GM23338 (cell line): ENCODE measurements around the gene NRP2. TPM values are rescaled to one million over a fixed set of nuclear protein-coding genes. Genes with fewer than 3 reads are reported as not detected.

Experiments used
- ATAC-seq: fragments of 200-7000 bp; cut with Tn5 transposase; 3 replicates; pipeline ENCODE4 v1.9.1; 2020
- DNase-seq: peaks from one replicate; pipeline ENCODE4 v3.0.0-alpha.2; 2015; ENCODE audit warnings: low spot score
- H2AFZ ChIP-seq: fragments of 200-600 bp; sonication (generic); 2 replicates; pipeline ENCODE4 v1.8.0; 2016; ENCODE audit warnings: antibody characterized with exemption, mild to moderate bottlenecking, moderate library complexity
- H3F3A ChIP-seq: fragments of 200-600 bp; sonication (generic); replicated peaks from 2 replicates; pipeline ENCODE4 v1.8.0; 2017; ENCODE audit warnings: antibody characterized with exemption, mixed run types, low read depth
- H3K27ac ChIP-seq: fragments of 200-600 bp; sonication (generic); 2 replicates; pipeline ENCODE4 v1.6.1; 2016; ENCODE audit warnings: low read depth
- H3K27me3 ChIP-seq: fragments of 200-600 bp; sonication (generic); 2 replicates; pipeline ENCODE4 v1.8.0; 2016; ENCODE audit warnings: mild to moderate bottlenecking, mixed run types, moderate library complexity; ENCODE audit not compliant: insufficient read depth
- H3K36me3 ChIP-seq: fragments of 200-600 bp; sonication (generic); 2 replicates; pipeline ENCODE4 v1.8.0; 2016; ENCODE audit warnings: mild to moderate bottlenecking; ENCODE audit not compliant: insufficient read depth
- H3K4me1 ChIP-seq: fragments of 200-600 bp; sonication (generic); 2 replicates; pipeline ENCODE4 v1.8.0; 2016; ENCODE audit warnings: mild to moderate bottlenecking, moderate library complexity; ENCODE audit not compliant: insufficient read depth
- H3K4me2 ChIP-seq: fragments of 200-600 bp; sonication (generic); 2 replicates; pipeline ENCODE4 v1.7.1; 2017; ENCODE audit warnings: mixed run types
- H3K4me3 ChIP-seq: fragments of 200-600 bp; sonication (generic); 2 replicates; pipeline ENCODE4 v1.6.1; 2016; ENCODE audit warnings: mixed run types
- H3K79me2 ChIP-seq: fragments of 200-600 bp; sonication (generic); replicated peaks from 2 replicates; pipeline ENCODE4 v1.8.0; 2017; ENCODE audit warnings: mild to moderate bottlenecking; ENCODE audit not compliant: insufficient read depth
- H3K9me2 ChIP-seq: fragments of 200-600 bp; sonication (generic); 2 replicates; pipeline ENCODE4 v1.8.0; 2017; ENCODE audit not compliant: insufficient read depth
- H4K20me1 ChIP-seq: fragments of 200-600 bp; sonication (generic); replicated peaks from 2 replicates; pipeline ENCODE4 v1.8.0; 2017; ENCODE audit warnings: mild to moderate bottlenecking; ENCODE audit not compliant: insufficient read depth
- H3K27ac Mint-ChIP-seq: 2 replicates; pipeline ENCODE4 v1.8.0; 2020; ENCODE audit warnings: inconsistent platforms, mild to moderate bottlenecking, moderate library complexity, mixed read lengths
- H3K27me3 Mint-ChIP-seq: 3 replicates; pipeline ENCODE4 v1.8.0; 2022; ENCODE audit warnings: low read depth, mild to moderate bottlenecking, moderate library complexity, mixed read lengths, inconsistent platforms; ENCODE audit not compliant: insufficient read depth, poor library complexity
- H3K36me3 Mint-ChIP-seq: 3 replicates; pipeline ENCODE4 v1.8.0; 2021; ENCODE audit warnings: low read depth, mild to moderate bottlenecking, inconsistent platforms, moderate library complexity, mixed read lengths
- H3K4me1 Mint-ChIP-seq: 3 replicates; pipeline ENCODE4 v1.8.0; 2020; ENCODE audit warnings: mild to moderate bottlenecking, inconsistent platforms, mixed read lengths
- H3K4me3 Mint-ChIP-seq: 3 replicates; pipeline ENCODE4 v1.8.0; 2021; ENCODE audit warnings: moderate library complexity, mild to moderate bottlenecking, inconsistent platforms, mixed read lengths
- H3K9me3 Mint-ChIP-seq: 3 replicates; pipeline ENCODE4 v1.8.0; 2020; ENCODE audit warnings: moderate library complexity, mild to moderate bottlenecking, inconsistent platforms, mixed read lengths
- CREB1 ChIP-seq: fragments of 250-450 bp; sonication (Bioruptor Pico); IDR thresholded peaks from 2 replicates; pipeline ENCODE4 v1.5.0; 2020; ENCODE audit warnings: low read depth, mild to moderate bottlenecking, moderate library complexity
- CTCF ChIP-seq, 2 experiments: fragments of 200-600 bp in 1 of 2; sonication (generic) in 1 of 2; conservative IDR thresholded peaks; 2 replicates each; pipeline versions ENCODE4 v1.5.1 to v1.6.1; 2016 to 2017; ENCODE audit warnings: antibody characterized with exemption in 2 of 2, low read depth in 2 of 2, mild to moderate bottlenecking in 2 of 2, moderate library complexity in 1 of 2
- EZH2 ChIP-seq: fragments of 200-600 bp; sonication (generic); IDR thresholded peaks from one replicate; pipeline ENCODE4 v1.8.0; 2017; ENCODE audit warnings: antibody characterized with exemption, mild to moderate bottlenecking, low read depth; ENCODE audit not compliant: unreplicated experiment
- EZH2phosphoT487 ChIP-seq: fragments of 200-600 bp; sonication (generic); IDR thresholded peaks from one replicate; pipeline ENCODE4 v1.8.1; 2018; ENCODE audit warnings: antibody characterized with exemption; ENCODE audit not compliant: unreplicated experiment
- JUNB ChIP-seq: IDR thresholded peaks from one replicate; pipeline ENCODE4 v1.6.1; 2016; ENCODE audit warnings: antibody characterized with exemption; ENCODE audit not compliant: unreplicated experiment
- NANOG ChIP-seq: IDR thresholded peaks from 2 replicates; pipeline ENCODE4 v1.6.1; 2016; ENCODE audit warnings: antibody characterized with exemption, borderline replicate concordance
- POLR2AphosphoS5 ChIP-seq: IDR thresholded peaks from 2 replicates; pipeline ENCODE4 v1.6.1; 2016; ENCODE audit warnings: antibody characterized with exemption, low read depth
- REST ChIP-seq: IDR thresholded peaks from one replicate; pipeline ENCODE4 v1.6.1; 2018; ENCODE audit warnings: antibody characterized with exemption; ENCODE audit not compliant: unreplicated experiment
- STAT1 ChIP-seq: IDR thresholded peaks from one replicate; pipeline ENCODE4 v1.6.1; 2016; ENCODE audit warnings: antibody characterized with exemption; ENCODE audit not compliant: unreplicated experiment
- ZNF114 ChIP-seq: fragments of 250-450 bp; sonication (Bioruptor Pico); IDR thresholded peaks from 2 replicates; pipeline ENCODE4 v1.5.0; 2020; ENCODE audit warnings: mild to moderate bottlenecking, moderate library complexity
- ZNF331 ChIP-seq: fragments of 250-450 bp; sonication (Bioruptor Pico); IDR thresholded peaks from 2 replicates; pipeline ENCODE4 v1.5.0; 2020; ENCODE audit warnings: low read depth, mild to moderate bottlenecking, moderate library complexity
- ZNF462 ChIP-seq: fragments of 250-450 bp; sonication (Bioruptor Pico); IDR thresholded peaks from 2 replicates; pipeline ENCODE4 v1.5.0; 2020; ENCODE audit warnings: mild to moderate bottlenecking, moderate library complexity
- polyA plus RNA-seq: library from polyadenylated mRNA; unstranded; fragments of >200 nt; fragmentation: Nextera tagmentation; extraction: Ambion mirVana; gene quantifications from 2 replicates; pipeline ENCODE4 v1.2.1, GENCODE V29; 2016
- total RNA-seq: library from RNA; depleted of rRNA; stranded (reverse); fragments of >200 nt; shearing (Covaris generic); gene quantifications from 2 replicates; pipeline ENCODE4 v1.2.3, GENCODE V29; 2014
- TF ChIP-seq, protein P1 (sequence below): IDR thresholded peaks from 2 replicates; pipeline ENCODE4 v1.6.1; 2016; ENCODE audit warnings: antibody characterized with exemption

The NRP2 gene
- total and polyA plus RNA-seq, 2 experiments from 2014 or later: 18.4 to 22.0 TPM

- Histone ChIP-seq H3K4me1 (peaks cover 24% of the 10 kb centered on the region), H3K36me3 (no peaks in the 10 kb centered on the region), H3K27ac (no peak overlapping the region), H3K4me2 (no peak overlapping the region), H3K9me2 (no peaks in the 10 kb centered on the region), H3F3A (no peaks in the 10 kb centered on the region), H2AFZ (0 out of 2 replicates have a peak overlapping the region, but pooled peaks have one; percentile 54), H3K4me3 (no peak overlapping the region), H3K79me2 (peaks cover 10% of the 10 kb centered on the region; the same call in 1 of the 2 replicates), H4K20me1 (0 out of 2 replicates have a peak, but pooled peaks cover 5% of the 10 kb centered on the region), H3K27me3 (peaks cover 23% of the 10 kb centered on the region)
- ATAC-seq (no peak), DNase-seq (no peak)
- H3K27me3 Mint-ChIP-seq: peaks cover 13% of the 10 kb centered on the region
- H3K9me3 Mint-ChIP-seq: no peaks in the 10 kb centered on the region
- H3K4me3 Mint-ChIP-seq: no peak overlapping the region
- H3K36me3 Mint-ChIP-seq: no peaks in the 10 kb centered on the region; the same call in 2 of the 3 replicates
- peaks cover 33% of the 10 kb centered on the region for H3K4me1 Mint-ChIP-seq
- no peak for TF ChIP-seq EZH2phosphoT487
- no peak for TF ChIP-seq CTCF (conservative IDR thresholded peaks at IDR 0.05; ENCODE audit: low read depth in 2 of 2)
- TF ChIP-seq ZNF462: no peak
- no peak for TF ChIP-seq STAT1
- TF ChIP-seq EZH2: no peak
- no peak for TF ChIP-seq CREB1
- TF ChIP-seq NANOG: no peak
- TF ChIP-seq, protein P1, sequence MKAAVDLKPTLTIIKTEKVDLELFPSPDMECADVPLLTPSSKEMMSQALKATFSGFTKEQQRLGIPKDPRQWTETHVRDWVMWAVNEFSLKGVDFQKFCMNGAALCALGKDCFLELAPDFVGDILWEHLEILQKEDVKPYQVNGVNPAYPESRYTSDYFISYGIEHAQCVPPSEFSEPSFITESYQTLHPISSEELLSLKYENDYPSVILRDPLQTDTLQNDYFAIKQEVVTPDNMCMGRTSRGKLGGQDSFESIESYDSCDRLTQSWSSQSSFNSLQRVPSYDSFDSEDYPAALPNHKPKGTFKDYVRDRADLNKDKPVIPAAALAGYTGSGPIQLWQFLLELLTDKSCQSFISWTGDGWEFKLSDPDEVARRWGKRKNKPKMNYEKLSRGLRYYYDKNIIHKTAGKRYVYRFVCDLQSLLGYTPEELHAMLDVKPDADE: no peak
- no peak for TF ChIP-seq REST
- no peak for TF ChIP-seq POLR2AphosphoS5
- no peak for TF ChIP-seq ZNF331 (CRISPR knock-in tag)
- no peak for TF ChIP-seq JUNB
- no peak for TF ChIP-seq ZNF114 (CRISPR knock-in tag)
- no peak overlapping the region for H3K27ac Mint-ChIP-seq
Observed at GRCh38 chr2:205678541-205679142, 3.7 kb upstream of the NRP2 start.
